Skeletal muscle satellite cell (primary cell): ENCODE measurements around the gene EDN1.

Source experiments
- H3K27me3 ChIP-seq: 2 replicates; pipeline ENCODE4 v1.7.0; 2013; ENCODE audit warnings: low read length; ENCODE audit not compliant: control insufficient read depth, insufficient read depth
- H3K36me3 ChIP-seq: 2 replicates; pipeline ENCODE4 v1.7.0; 2013; ENCODE audit warnings: mild to moderate bottlenecking, control low read depth, low read length; ENCODE audit not compliant: insufficient read depth
- H3K4me1 ChIP-seq: 2 replicates; pipeline ENCODE4 v1.7.0; 2013; ENCODE audit warnings: low read length; ENCODE audit not compliant: control insufficient read depth, insufficient read depth
- H3K4me2 ChIP-seq: 2 replicates; pipeline ENCODE4 v1.7.0; 2013; ENCODE audit warnings: mild to moderate bottlenecking, low read length
- H3K4me3 ChIP-seq: 2 replicates; pipeline ENCODE4 v1.7.0; 2013; ENCODE audit warnings: low read length
- H3K9ac ChIP-seq: 2 replicates; pipeline ENCODE4 v1.7.0; 2013; ENCODE audit warnings: mild to moderate bottlenecking, low read depth, low read length, moderate library complexity
- H3K9me3 ChIP-seq: replicated peaks from 2 replicates; pipeline ENCODE4 v1.7.0; 2013; ENCODE audit warnings: mild to moderate bottlenecking, control low read depth, low read length

The EDN1 gene

DNA sequence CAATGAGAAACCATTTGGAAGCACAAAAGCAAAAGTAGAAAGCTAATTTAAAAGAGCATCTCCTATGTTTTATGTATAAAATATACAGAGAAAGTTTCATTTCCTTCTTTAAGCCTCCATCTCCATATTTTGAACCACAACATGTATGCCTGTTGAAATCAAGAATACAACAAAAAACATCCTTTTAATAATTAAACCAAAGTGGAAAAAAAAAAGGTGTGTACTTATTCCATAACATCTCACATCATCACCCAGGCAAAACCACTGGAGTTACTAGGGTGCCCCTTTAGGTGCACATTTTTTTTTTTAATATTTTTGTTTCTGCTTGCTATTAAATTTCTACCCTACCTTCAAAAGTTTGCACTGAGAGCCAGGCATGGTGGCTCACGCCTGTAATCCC is 43.0 kb downstream of the EDN1 start:
- Histone ChIP-seq H3K9ac (no peak overlapping the region), H3K27me3 (no peaks in the 10 kb centered on the region), H3K4me1 (no peaks in the 10 kb centered on the region), H3K36me3 (no peaks in the 10 kb centered on the region), H3K4me2 (no peak overlapping the region), H3K4me3 (no peak overlapping the region), H3K9me3 (no peaks in the 10 kb centered on the region)

DNA sequence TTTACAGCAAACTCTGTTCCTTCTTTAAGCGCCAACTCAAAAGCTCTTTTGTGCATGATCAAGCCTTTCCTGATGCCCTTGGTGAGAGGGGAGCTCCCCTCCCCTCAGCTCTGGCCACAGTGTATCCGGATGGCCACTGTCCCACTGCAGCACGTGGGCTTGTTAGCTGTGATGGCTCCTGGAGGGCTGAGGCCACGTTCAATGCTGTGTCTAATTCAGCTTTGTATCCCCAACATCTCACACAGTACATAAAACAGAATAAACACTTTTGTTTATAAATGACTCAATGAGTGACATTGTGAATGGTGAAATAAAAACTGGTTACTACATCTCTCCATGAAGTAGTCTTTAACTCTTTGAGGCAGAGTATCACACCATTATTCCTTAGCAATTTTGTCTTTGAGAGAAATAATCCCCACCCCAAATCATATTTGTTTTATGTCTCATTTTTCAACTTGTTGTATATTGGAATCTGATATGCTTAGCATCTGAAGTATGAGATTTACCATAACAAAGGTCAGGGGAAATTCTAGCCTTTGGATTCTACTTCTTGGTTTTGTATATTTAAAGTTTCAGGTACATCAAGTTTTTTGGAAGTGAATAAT is 44.5 kb downstream of the EDN1 start:
- Histone ChIP-seq H3K36me3 (no peaks in the 10 kb centered on the region), H3K9me3 (no peaks in the 10 kb centered on the region), H3K4me2 (no peak overlapping the region), H3K9ac (no peak overlapping the region), H3K4me1 (no peaks in the 10 kb centered on the region), H3K4me3 (no peak overlapping the region), H3K27me3 (no peaks in the 10 kb centered on the region)

- Histone ChIP-seq H3K27me3 (no peaks in the 10 kb centered on the region), H3K4me3 (no peak overlapping the region), H3K9ac (no peak overlapping the region), H3K36me3 (no peaks in the 10 kb centered on the region), H3K4me1 (no peaks in the 10 kb centered on the region), H3K9me3 (no peaks in the 10 kb centered on the region), H3K4me2 (no peak overlapping the region)
These were observed 45.0 kb downstream of the EDN1 start for GRCh38 chr6:12335131-12335527.

- H3K4me1 ChIP-seq, result no peaks in the 10 kb centered on the region
- no peak overlapping the region for H3K4me3 ChIP-seq
- H3K4me2 ChIP-seq, result no peak overlapping the region
- H3K9ac ChIP-seq, result no peak overlapping the region
- no peaks in the 10 kb centered on the region for H3K27me3 ChIP-seq
- H3K9me3 ChIP-seq, result no peaks in the 10 kb centered on the region
- no peaks in the 10 kb centered on the region for H3K36me3 ChIP-seq
These were observed 45.6 kb downstream of the EDN1 start for GRCh38 chr6:12335717-12336116.

- no peaks in the 10 kb centered on the region for H3K36me3 ChIP-seq
- H3K27me3 ChIP-seq, result no peaks in the 10 kb centered on the region
- no peaks in the 10 kb centered on the region for H3K4me1 ChIP-seq
- H3K9ac ChIP-seq, result no peak overlapping the region
- no peak overlapping the region for H3K4me3 ChIP-seq
- no peak overlapping the region for H3K4me2 ChIP-seq
- H3K9me3 ChIP-seq, result no peaks in the 10 kb centered on the region
These were observed 46.2 kb downstream of the EDN1 start for GRCh38 chr6:12336121-12336971.

DNA sequence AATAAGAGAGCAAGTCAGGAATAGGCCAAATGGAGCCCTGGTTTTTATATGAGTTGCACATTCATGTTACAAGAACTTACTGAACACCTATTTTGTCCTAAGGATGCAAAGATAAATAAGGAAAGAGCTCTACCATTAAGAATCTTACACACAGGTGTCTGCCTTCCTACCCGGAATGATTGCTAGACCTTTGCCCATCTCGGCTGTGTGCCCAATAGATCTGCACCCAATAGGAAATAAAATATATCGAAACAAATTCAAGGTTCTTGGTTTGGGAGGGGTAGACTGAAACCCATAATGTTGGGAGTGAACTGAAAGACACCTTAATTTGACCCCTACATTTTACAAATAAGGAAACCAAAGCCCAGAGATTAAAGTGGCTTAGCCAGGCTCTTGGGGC is 48.9 kb downstream of the EDN1 start:
- Histone ChIP-seq H3K9me3 (no peaks in the 10 kb centered on the region), H3K36me3 (no peaks in the 10 kb centered on the region), H3K4me1 (peaks cover 17% of the 10 kb centered on the region), H3K4me3 (no peak overlapping the region), H3K27me3 (no peaks in the 10 kb centered on the region), H3K9ac (no peak overlapping the region), H3K4me2 (no peak overlapping the region)

DNA sequence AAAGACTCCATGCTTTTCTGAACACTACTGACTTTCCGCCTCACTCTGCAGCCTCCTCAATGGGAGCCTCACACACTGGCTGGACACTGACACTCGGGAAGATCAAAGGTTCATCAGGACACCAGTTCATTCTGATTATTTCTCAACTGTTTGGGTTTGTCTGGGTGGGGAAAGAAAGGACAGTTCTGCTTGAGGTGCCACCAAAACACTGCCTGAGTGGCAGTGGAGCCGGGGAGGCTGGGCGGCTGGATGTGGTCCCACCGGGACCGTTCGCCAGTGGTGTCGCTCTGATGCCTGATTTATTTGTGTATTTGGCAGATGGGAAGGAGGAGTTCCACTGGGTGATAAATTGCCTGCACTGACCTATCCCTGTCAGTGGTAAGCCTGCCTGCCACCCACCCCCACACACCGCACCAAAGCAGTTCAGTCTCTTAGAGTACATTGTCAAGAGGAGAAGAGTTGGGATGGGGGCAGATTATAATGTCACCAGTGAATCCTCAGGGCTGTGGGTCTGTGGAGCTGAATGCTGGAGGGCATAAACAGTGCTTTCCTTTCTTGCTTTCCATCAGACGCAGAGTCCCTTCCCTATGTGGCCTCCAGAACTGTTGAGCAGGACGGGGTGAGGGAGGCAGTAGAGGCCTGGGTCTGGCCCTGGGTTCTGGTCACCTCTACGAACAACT is 49.8 kb downstream of the EDN1 start:
- H3K9ac ChIP-seq, result no peak overlapping the region
- no peaks in the 10 kb centered on the region for H3K27me3 ChIP-seq
- no peak overlapping the region for H3K4me3 ChIP-seq
- H3K36me3 ChIP-seq, result no peaks in the 10 kb centered on the region
- H3K4me2 ChIP-seq, result no peak overlapping the region
- H3K4me1 ChIP-seq, result peaks cover 17% of the 10 kb centered on the region
- H3K9me3 ChIP-seq, result no peaks in the 10 kb centered on the region

DNA sequence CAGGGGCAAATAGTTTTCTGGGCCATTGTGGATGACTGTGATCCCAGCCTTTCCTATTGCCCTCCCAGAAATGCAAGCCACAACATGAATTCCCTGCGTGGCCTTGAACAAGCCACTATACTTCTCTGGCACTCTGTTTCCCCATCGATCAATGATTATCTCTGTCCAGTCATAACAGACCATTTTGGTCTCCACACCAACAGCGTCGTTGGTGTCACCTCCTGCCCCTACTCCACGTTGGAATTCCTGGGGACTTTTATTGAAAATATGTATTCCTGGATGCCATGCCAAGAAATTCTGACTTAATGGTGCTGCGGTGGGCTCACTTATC is 50.3 kb downstream of the EDN1 start:
- H3K27me3 ChIP-seq, result no peaks in the 10 kb centered on the region
- peaks cover 21% of the 10 kb centered on the region for H3K4me1 ChIP-seq
- H3K4me2 ChIP-seq, result no peak overlapping the region
- H3K36me3 ChIP-seq, result no peaks in the 10 kb centered on the region
- no peak overlapping the region for H3K9ac ChIP-seq
- no peaks in the 10 kb centered on the region for H3K9me3 ChIP-seq
- H3K4me3 ChIP-seq, result no peak overlapping the region

- Histone ChIP-seq H3K27me3 (no peaks in the 10 kb centered on the region), H3K36me3 (no peaks in the 10 kb centered on the region), H3K4me3 (no peak overlapping the region), H3K4me2 (peak overlapping the region; percentile 37), H3K9ac (no peak overlapping the region), H3K4me1 (peaks cover 31% of the 10 kb centered on the region), H3K9me3 (no peaks in the 10 kb centered on the region)
These were observed 52.5 kb downstream of the EDN1 start for GRCh38 chr6:12342664-12343063.

- Histone ChIP-seq H3K27me3 (no peaks in the 10 kb centered on the region), H3K4me1 (peaks cover 31% of the 10 kb centered on the region), H3K4me2 (peak overlapping the region; percentile 37), H3K9ac (no peak overlapping the region), H3K36me3 (no peaks in the 10 kb centered on the region), H3K4me3 (no peak overlapping the region), H3K9me3 (no peaks in the 10 kb centered on the region)
These were observed 52.9 kb downstream of the EDN1 start for GRCh38 chr6:12343122-12343439.

- Histone ChIP-seq H3K9ac (no peak overlapping the region), H3K9me3 (no peaks in the 10 kb centered on the region), H3K27me3 (no peaks in the 10 kb centered on the region), H3K4me2 (no peak overlapping the region), H3K4me1 (peaks cover 36% of the 10 kb centered on the region), H3K4me3 (no peak overlapping the region), H3K36me3 (no peaks in the 10 kb centered on the region)
These were observed 53.4 kb downstream of the EDN1 start for GRCh38 chr6:12343440-12344162.
